Activated CD4-positive, alpha-beta T cell treated with anti-CD3 and anti-CD28 coated beads, Interleukin-2, amount 10 ng/mL, durations not matched to agents 24 days and 14 days (primary cell): Measurements from ENCODE around the gene EDNRA. TPM values are rescaled to one million over a fixed set of nuclear protein-coding genes. Genes with fewer than 3 reads are reported as not detected.
A peak's percentile ranks its signal among the peaks of the same experiment; 100 is the strongest.

Experiments used
- DNase-seq: peaks from one replicate; pipeline ENCODE4 v3.0.0; 2022
- H3K27ac Mint-ChIP-seq: one replicate; pipeline ENCODE4 v1.8.0; 2022; ENCODE audit warnings: mild to moderate bottlenecking, mixed read lengths
- H3K27me3 Mint-ChIP-seq: one replicate; pipeline ENCODE4 v1.8.0; 2022; ENCODE audit warnings: mixed read lengths
- H3K36me3 Mint-ChIP-seq: one replicate; pipeline ENCODE4 v1.8.0; 2022; ENCODE audit warnings: low read depth, mild to moderate bottlenecking, mixed read lengths
- H3K4me1 Mint-ChIP-seq: one replicate; pipeline ENCODE4 v1.8.0; 2021; ENCODE audit warnings: mixed read lengths
- H3K4me3 Mint-ChIP-seq: one replicate; pipeline ENCODE4 v1.8.0; 2022; ENCODE audit warnings: mild to moderate bottlenecking, moderate library complexity, mixed read lengths
- H3K9me3 Mint-ChIP-seq: one replicate; pipeline ENCODE4 v1.8.0; 2021; ENCODE audit warnings: mixed read lengths
- intact Hi-C: fragments of 100-400 bp; cut with micrococcal nuclease; formaldehyde crosslinking; loops from one replicate; pipeline ENCODE4 v1.15.1; 2023
- total RNA-seq: library from RNA; stranded (reverse); gene quantifications from 2 replicates; pipeline ENCODE4 v1.2.3, GENCODE V29; 2022

The EDNRA gene
- total RNA-seq, 1 donor from 2014 or later: not detected

- Mint-ChIP-seq H3K36me3 (no peaks in the 10 kb centered on the region), H3K9me3 (no peaks in the 10 kb centered on the region), H3K4me3 (no peak overlapping the region), H3K27ac (no peak overlapping the region), H3K27me3 (no peaks in the 10 kb centered on the region), H3K4me1 (no peaks in the 10 kb centered on the region)
- DNase-seq: no peak
- intact Hi-C loops: no loop called here
Observed at GRCh38 chr4:147578593-147578992, 97.7 kb downstream of the EDNRA start.

- Mint-ChIP-seq H3K27me3 (peaks cover 1% of the 10 kb centered on the region), H3K9me3 (no peaks in the 10 kb centered on the region), H3K4me1 (no peaks in the 10 kb centered on the region), H3K4me3 (no peak overlapping the region), H3K36me3 (no peaks in the 10 kb centered on the region), H3K27ac (no peak overlapping the region)
- no peak for DNase-seq
- intact Hi-C loops: loop anchor here (5.0 kb wide), 1 partner anchor 722 kb away; no protein-coding TSS in a partner anchor
Observed at GRCh38 chr4:147580396-147580795, 99.5 kb downstream of the EDNRA start.

GRCh38 chr4:147581606-147582350, 100.9 kb downstream of the EDNRA start:
- no peaks in the 10 kb centered on the region for H3K36me3 Mint-ChIP-seq
- H3K27ac Mint-ChIP-seq: no peak overlapping the region
- no peaks in the 10 kb centered on the region for H3K9me3 Mint-ChIP-seq
- intact Hi-C loops: loop anchor here (5.0 kb wide), 1 partner anchor 721 kb away; no protein-coding TSS in a partner anchor
- no peak for DNase-seq
- H3K4me1 Mint-ChIP-seq: no peaks in the 10 kb centered on the region
- H3K4me3 Mint-ChIP-seq: no peak overlapping the region
- peaks cover 5% of the 10 kb centered on the region for H3K27me3 Mint-ChIP-seq

- Mint-ChIP-seq H3K27ac (no peak overlapping the region), H3K4me3 (no peak overlapping the region)
- intact Hi-C loops: loop anchor here (5.0 kb wide), 1 partner anchor 720 kb away; no protein-coding TSS in a partner anchor
Observed at GRCh38 chr4:147582386-147583060, 101.6 kb downstream of the EDNRA start.

GRCh38 chr4:147583876-147584275, 103.0 kb downstream of the EDNRA start:
- H3K27me3 Mint-ChIP-seq: peaks cover 7% of the 10 kb centered on the region
- intact Hi-C loops: loop anchor here (5.0 kb wide), 1 partner anchor 718 kb away; no protein-coding TSS in a partner anchor
- H3K4me3 Mint-ChIP-seq: no peak overlapping the region
- no peaks in the 10 kb centered on the region for H3K4me1 Mint-ChIP-seq
- H3K27ac Mint-ChIP-seq: no peak overlapping the region
- no peak for DNase-seq
- no peaks in the 10 kb centered on the region for H3K36me3 Mint-ChIP-seq
- no peaks in the 10 kb centered on the region for H3K9me3 Mint-ChIP-seq

More at GRCh38 chr4:147582386-147583060, 101.6 kb downstream of the EDNRA start:
- Mint-ChIP-seq H3K9me3 (no peaks in the 10 kb centered on the region), H3K36me3 (no peaks in the 10 kb centered on the region), H3K27me3 (peaks cover 5% of the 10 kb centered on the region), H3K4me1 (no peaks in the 10 kb centered on the region)
- no peak for DNase-seq

GRCh38 chr4:147586032-147586431, 105.1 kb downstream of the EDNRA start:
- H3K36me3 Mint-ChIP-seq: no peaks in the 10 kb centered on the region
- H3K4me1 Mint-ChIP-seq: no peaks in the 10 kb centered on the region
- intact Hi-C loops: no loop called here
- DNase-seq: no peak
- no peak overlapping the region for H3K4me3 Mint-ChIP-seq
- no peak overlapping the region for H3K27ac Mint-ChIP-seq
- H3K9me3 Mint-ChIP-seq: no peaks in the 10 kb centered on the region
- peaks cover 7% of the 10 kb centered on the region for H3K27me3 Mint-ChIP-seq

- Mint-ChIP-seq H3K4me3 (no peak overlapping the region), H3K4me1 (no peaks in the 10 kb centered on the region), H3K36me3 (no peaks in the 10 kb centered on the region), H3K27ac (no peak overlapping the region), H3K9me3 (no peaks in the 10 kb centered on the region), H3K27me3 (peaks cover 7% of the 10 kb centered on the region)
- intact Hi-C loops: no loop called here
- no peak for DNase-seq
Observed at GRCh38 chr4:147586637-147587036, 105.7 kb downstream of the EDNRA start.

GRCh38 chr4:147587041-147587440, 106.1 kb downstream of the EDNRA start:
- intact Hi-C loops: no loop called here
- H3K36me3 Mint-ChIP-seq: no peaks in the 10 kb centered on the region
- H3K4me3 Mint-ChIP-seq: no peak overlapping the region
- H3K27me3 Mint-ChIP-seq: peaks cover 7% of the 10 kb centered on the region
- no peak for DNase-seq
- H3K9me3 Mint-ChIP-seq: no peaks in the 10 kb centered on the region
- H3K4me1 Mint-ChIP-seq: no peaks in the 10 kb centered on the region
- H3K27ac Mint-ChIP-seq: no peak overlapping the region

GRCh38 chr4:147589586-147589985, 108.7 kb downstream of the EDNRA start:
- Mint-ChIP-seq H3K27me3 (peaks cover 10% of the 10 kb centered on the region), H3K9me3 (no peaks in the 10 kb centered on the region), H3K27ac (no peak overlapping the region), H3K36me3 (no peaks in the 10 kb centered on the region), H3K4me3 (no peak overlapping the region), H3K4me1 (no peaks in the 10 kb centered on the region)
- DNase-seq: no peak
- intact Hi-C loops: no loop called here

GRCh38 chr4:147590249-147590920, 109.5 kb downstream of the EDNRA start:
- Mint-ChIP-seq H3K4me3 (no peak overlapping the region), H3K36me3 (no peaks in the 10 kb centered on the region), H3K27ac (no peak overlapping the region), H3K27me3 (peaks cover 9% of the 10 kb centered on the region), H3K9me3 (no peaks in the 10 kb centered on the region), H3K4me1 (no peaks in the 10 kb centered on the region)
- intact Hi-C loops: loop anchor here (1.0 to 5.0 kb wide), 2 partner anchors 72 to 277 kb away; no protein-coding TSS in a partner anchor
- peak; percentile 79 for DNase-seq

GRCh38 chr4:147591106-147591505, 110.2 kb downstream of the EDNRA start:
- Mint-ChIP-seq H3K27ac (no peak overlapping the region), H3K4me1 (no peaks in the 10 kb centered on the region)
- intact Hi-C loops: loop anchor here (5.0 kb wide), 1 partner anchor 276 kb away; no protein-coding TSS in a partner anchor

GRCh38 chr4:147594107-147594506, 113.2 kb downstream of the EDNRA start:
- H3K4me1 Mint-ChIP-seq: no peaks in the 10 kb centered on the region
- intact Hi-C loops: loop anchor here (5.0 kb wide), 1 partner anchor 273 kb away; no protein-coding TSS in a partner anchor
- DNase-seq: no peak

More at GRCh38 chr4:147591106-147591505, 110.2 kb downstream of the EDNRA start:
- DNase-seq: no peak
- Mint-ChIP-seq H3K9me3 (no peaks in the 10 kb centered on the region), H3K4me3 (no peak overlapping the region), H3K27me3 (peaks cover 6% of the 10 kb centered on the region), H3K36me3 (no peaks in the 10 kb centered on the region)

More at GRCh38 chr4:147594107-147594506, 113.2 kb downstream of the EDNRA start:
- Mint-ChIP-seq H3K4me3 (no peak overlapping the region), H3K9me3 (no peaks in the 10 kb centered on the region), H3K36me3 (no peaks in the 10 kb centered on the region), H3K27me3 (peaks cover 5% of the 10 kb centered on the region), H3K27ac (no peak overlapping the region)
